ENCODE results near the gene CEP290. TPM values are rescaled to one million over a fixed set of nuclear protein-coding genes. Genes with fewer than 3 reads are reported as not detected.

Gene CEP290
- total and polyA plus RNA-seq, 10 of the 15 experiments (the other 5 are each of a cell fraction or from before 2014, with no cell fraction given) = 4.8 to 15.7 (median 10.7) TPM

DNA sequence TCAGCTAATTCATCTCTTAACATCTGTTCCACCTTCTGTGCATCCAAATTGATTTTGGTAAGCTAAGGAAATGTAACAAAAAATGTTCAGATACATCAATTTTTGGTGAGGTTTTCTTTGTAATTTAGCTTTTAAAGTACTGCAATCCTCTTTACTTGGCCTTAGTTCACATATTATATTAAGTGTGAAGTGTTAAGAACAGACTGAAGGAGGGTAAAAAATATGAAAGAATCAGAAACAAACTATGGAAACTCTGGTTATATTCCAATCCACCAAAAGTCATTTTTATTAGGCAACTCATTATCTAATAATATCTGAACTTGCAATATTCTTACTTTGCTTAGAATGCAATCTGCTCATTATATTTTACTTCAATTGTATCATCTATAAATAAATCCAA is 49.1 kb downstream of the CEP290 start:
- no peak overlapping the region for H3K27ac ChIP-seq (ENCODE audit: control insufficient read depth, insufficient read depth)
- RAD21 ChIA-PET (ENCODE audit: unreplicated experiment) = no interaction called here
- no peak overlapping the region for H2AFZ ChIP-seq (ENCODE audit: control insufficient read depth, low read depth, low read length)
- CTCF ChIA-PET = no interaction called here
- FAIRE-seq = no peak
- SMC1A ChIA-PET (ENCODE audit: uncharacterized antibody, unreplicated experiment) = no interaction called here
- no peaks in the 10 kb centered on the region for H3K79me2 ChIP-seq (ENCODE audit: control insufficient read depth, insufficient read depth, low read length)
- DNase-seq (ENCODE audit: low read depth, low spot score) = no peak
- no peak for ATAC-seq
- no peaks in the 10 kb centered on the region for H3K9me3 ChIP-seq (replicated peaks; ENCODE audit: control insufficient read depth, insufficient read depth, low read length)
- intact Hi-C loops (cut with micrococcal nuclease; ENCODE audit: unreplicated experiment) (no loop called here), in situ Hi-C loops (cut with MboI) (no loop called here)
- no peak overlapping the region for H3K4me2 ChIP-seq (ENCODE audit: control insufficient read depth, insufficient read depth)
- no peaks in the 10 kb centered on the region for H3K4me1 ChIP-seq (ENCODE audit: control insufficient read depth, insufficient read depth, low read length)
- TF ChIP-seq, protein P1, sequence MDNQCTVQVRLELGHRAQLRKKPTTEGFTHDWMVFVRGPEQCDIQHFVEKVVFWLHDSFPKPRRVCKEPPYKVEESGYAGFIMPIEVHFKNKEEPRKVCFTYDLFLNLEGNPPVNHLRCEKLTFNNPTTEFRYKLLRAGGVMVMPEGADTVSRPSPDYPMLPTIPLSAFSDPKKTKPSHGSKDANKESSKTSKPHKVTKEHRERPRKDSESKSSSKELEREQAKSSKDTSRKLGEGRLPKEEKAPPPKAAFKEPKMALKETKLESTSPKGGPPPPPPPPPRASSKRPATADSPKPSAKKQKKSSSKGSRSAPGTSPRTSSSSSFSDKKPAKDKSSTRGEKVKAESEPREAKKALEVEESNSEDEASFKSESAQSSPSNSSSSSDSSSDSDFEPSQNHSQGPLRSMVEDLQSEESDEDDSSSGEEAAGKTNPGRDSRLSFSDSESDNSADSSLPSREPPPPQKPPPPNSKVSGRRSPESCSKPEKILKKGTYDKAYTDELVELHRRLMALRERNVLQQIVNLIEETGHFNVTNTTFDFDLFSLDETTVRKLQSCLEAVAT (IDR thresholded peaks at IDR 0.05) = no peak
- TF ChIP-seq TBL1XR1 (IDR thresholded peaks at IDR 0.05; ENCODE audit: low read depth, low read length) (no peak), HDAC2 (IDR thresholded peaks at IDR 0.05) (no peak), TCF12 (IDR thresholded peaks at IDR 0.05; ENCODE audit: low read depth, low read length) (no peak), ZZZ3 (IDR thresholded peaks at IDR 0.05; ENCODE audit: control insufficient read depth, insufficient read length, low read depth) (no peak), EZH2 (IDR thresholded peaks at IDR 0.05; ENCODE audit: borderline replicate concordance, control insufficient read depth, low read depth, low read length) (no peak), ASH2L (IDR thresholded peaks at IDR 0.05; ENCODE audit: borderline replicate concordance, low read depth) (no peak), YY1 (IDR thresholded peaks at IDR 0.05; ENCODE audit: low read depth, low read length) (no peak)
- TF ChIP-seq, protein P2, sequence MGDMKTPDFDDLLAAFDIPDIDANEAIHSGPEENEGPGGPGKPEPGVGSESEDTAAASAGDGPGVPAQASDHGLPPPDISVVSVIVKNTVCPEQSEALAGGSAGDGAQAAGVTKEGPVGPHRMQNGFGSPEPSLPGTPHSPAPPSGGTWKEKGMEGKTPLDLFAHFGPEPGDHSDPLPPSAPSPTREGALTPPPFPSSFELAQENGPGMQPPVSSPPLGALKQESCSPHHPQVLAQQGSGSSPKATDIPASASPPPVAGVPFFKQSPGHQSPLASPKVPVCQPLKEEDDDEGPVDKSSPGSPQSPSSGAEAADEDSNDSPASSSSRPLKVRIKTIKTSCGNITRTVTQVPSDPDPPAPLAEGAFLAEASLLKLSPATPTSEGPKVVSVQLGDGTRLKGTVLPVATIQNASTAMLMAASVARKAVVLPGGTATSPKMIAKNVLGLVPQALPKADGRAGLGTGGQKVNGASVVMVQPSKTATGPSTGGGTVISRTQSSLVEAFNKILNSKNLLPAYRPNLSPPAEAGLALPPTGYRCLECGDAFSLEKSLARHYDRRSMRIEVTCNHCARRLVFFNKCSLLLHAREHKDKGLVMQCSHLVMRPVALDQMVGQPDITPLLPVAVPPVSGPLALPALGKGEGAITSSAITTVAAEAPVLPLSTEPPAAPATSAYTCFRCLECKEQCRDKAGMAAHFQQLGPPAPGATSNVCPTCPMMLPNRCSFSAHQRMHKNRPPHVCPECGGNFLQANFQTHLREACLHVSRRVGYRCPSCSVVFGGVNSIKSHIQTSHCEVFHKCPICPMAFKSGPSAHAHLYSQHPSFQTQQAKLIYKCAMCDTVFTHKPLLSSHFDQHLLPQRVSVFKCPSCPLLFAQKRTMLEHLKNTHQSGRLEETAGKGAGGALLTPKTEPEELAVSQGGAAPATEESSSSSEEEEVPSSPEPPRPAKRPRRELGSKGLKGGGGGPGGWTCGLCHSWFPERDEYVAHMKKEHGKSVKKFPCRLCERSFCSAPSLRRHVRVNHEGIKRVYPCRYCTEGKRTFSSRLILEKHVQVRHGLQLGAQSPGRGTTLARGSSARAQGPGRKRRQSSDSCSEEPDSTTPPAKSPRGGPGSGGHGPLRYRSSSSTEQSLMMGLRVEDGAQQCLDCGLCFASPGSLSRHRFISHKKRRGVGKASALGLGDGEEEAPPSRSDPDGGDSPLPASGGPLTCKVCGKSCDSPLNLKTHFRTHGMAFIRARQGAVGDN (IDR thresholded peaks at IDR 0.05) = no peak
- H3K27me3 ChIP-seq (replicated peaks in 1 of 2; ENCODE audit: control insufficient read depth in 2 of 2, insufficient read depth in 2 of 2, low read length in 1 of 2) = no peaks in the 10 kb centered on the region
- BruUV-seq (replicated peaks) = no TSS peak
- H3K36me3 ChIP-seq (ENCODE audit: control insufficient read depth in 2 of 2, insufficient read depth in 2 of 2, low read length in 1 of 2) = 0 out of 4 replicates have a peak, but pooled peaks cover 0 to 2% of the 10 kb centered on the region in 2 experiments
- no peaks in the 10 kb centered on the region for H4K20me1 ChIP-seq (ENCODE audit: control insufficient read depth, insufficient read depth)
- POLR2A ChIA-PET = no interaction called here
- no peak overlapping the region for H3K4me3 ChIP-seq
- no peak overlapping the region for H3K9ac ChIP-seq (ENCODE audit: control insufficient read depth, insufficient read depth, low read length)

Measured in GM12878 (cell line).